ENCODE measurements around the gene MARCHF10.

MARCHF10 gene

GRCh38 chr17:62818526-62818925, 10.4 kb upstream of the MARCHF10 start:
- H3K79me2 ChIP-seq (ENCODE audit: insufficient read depth, low read length) = no peaks in the 10 kb centered on the region
- H3K4me3 ChIP-seq (ENCODE audit: low read length, poor library complexity, severe bottlenecking) = no peak overlapping the region
- H3K9me3 ChIP-seq (ENCODE audit: insufficient read depth, low read depth, low read length) = no peaks in the 10 kb centered on the region
- no peaks in the 10 kb centered on the region for H3K36me3 ChIP-seq (ENCODE audit: insufficient read depth, low read length)
- no peak overlapping the region for H2AFZ ChIP-seq (ENCODE audit: low read length)
- peaks cover 6% of the 10 kb centered on the region for H3K4me1 ChIP-seq (ENCODE audit: insufficient read depth, low read length, poor library complexity, severe bottlenecking)
- no peak overlapping the region for H3K9ac ChIP-seq (ENCODE audit: low read depth, low read length, poor library complexity, severe bottlenecking)
- no peaks in the 10 kb centered on the region for H3F3A ChIP-seq (ENCODE audit: low read depth)
- no peaks in the 10 kb centered on the region for H3K9me2 ChIP-seq (replicated peaks; ENCODE audit: low read depth, low read length)
- H4K20me1 ChIP-seq (ENCODE audit: insufficient read depth, low read length, poor library complexity, severe bottlenecking) = no peaks in the 10 kb centered on the region
- TF ChIP-seq CTCF (conservative IDR thresholded peaks at IDR 0.05; ENCODE audit: low read length) (no peak), EZH2phosphoT487 (IDR thresholded peaks at IDR 0.05; ENCODE audit: borderline replicate concordance) (no peak)
- H3K27me3 ChIP-seq (ENCODE audit: insufficient read depth, low read length, poor library complexity, severe bottlenecking) = no peaks in the 10 kb centered on the region
- H3K4me2 ChIP-seq (ENCODE audit: low read depth, low read length, poor library complexity, severe bottlenecking) = no peak overlapping the region

GRCh38 chr17:62816282-62816839, 8.2 kb upstream of the MARCHF10 start:
- no peaks in the 10 kb centered on the region for H3K79me2 ChIP-seq (ENCODE audit: insufficient read depth, low read length)
- no peak overlapping the region for H3K4me3 ChIP-seq (ENCODE audit: low read length, poor library complexity, severe bottlenecking)

GRCh38 chr17:62809656-62810055, 1.5 kb upstream of the MARCHF10 start:
- Histone ChIP-seq H2AFZ (ENCODE audit: low read length) (no peak overlapping the region), H3K36me3 (ENCODE audit: insufficient read depth, low read length) (no peaks in the 10 kb centered on the region), H4K20me1 (ENCODE audit: insufficient read depth, low read length, poor library complexity, severe bottlenecking) (no peaks in the 10 kb centered on the region), H3K79me2 (ENCODE audit: insufficient read depth, low read length) (no peaks in the 10 kb centered on the region), H3K9ac (ENCODE audit: low read depth, low read length, poor library complexity, severe bottlenecking) (no peak overlapping the region), H3K27me3 (ENCODE audit: insufficient read depth, low read length, poor library complexity, severe bottlenecking) (no peaks in the 10 kb centered on the region), H3K9me3 (ENCODE audit: insufficient read depth, low read depth, low read length) (no peaks in the 10 kb centered on the region), H3F3A (ENCODE audit: low read depth) (no peaks in the 10 kb centered on the region), H3K4me1 (ENCODE audit: insufficient read depth, low read length, poor library complexity, severe bottlenecking) (no peaks in the 10 kb centered on the region), H3K4me3 (ENCODE audit: low read length, poor library complexity, severe bottlenecking) (no peak overlapping the region), H3K4me2 (ENCODE audit: low read depth, low read length, poor library complexity, severe bottlenecking) (no peak overlapping the region), H3K9me2 (replicated peaks; ENCODE audit: low read depth, low read length) (no peaks in the 10 kb centered on the region)
- TF ChIP-seq EZH2phosphoT487 (IDR thresholded peaks at IDR 0.05; ENCODE audit: borderline replicate concordance) (no peak), CTCF (conservative IDR thresholded peaks at IDR 0.05; ENCODE audit: low read length) (no peak)

More at GRCh38 chr17:62816282-62816839, 8.2 kb upstream of the MARCHF10 start:
- no peaks in the 10 kb centered on the region for H3K9me3 ChIP-seq (ENCODE audit: insufficient read depth, low read depth, low read length)
- H3K27me3 ChIP-seq (ENCODE audit: insufficient read depth, low read length, poor library complexity, severe bottlenecking) = no peaks in the 10 kb centered on the region
- H2AFZ ChIP-seq (ENCODE audit: low read length) = no peak overlapping the region
- H3K36me3 ChIP-seq (ENCODE audit: insufficient read depth, low read length) = no peaks in the 10 kb centered on the region
- no peaks in the 10 kb centered on the region for H3K9me2 ChIP-seq (replicated peaks; ENCODE audit: low read depth, low read length)
- H4K20me1 ChIP-seq (ENCODE audit: insufficient read depth, low read length, poor library complexity, severe bottlenecking) = no peaks in the 10 kb centered on the region
- H3K4me2 ChIP-seq (ENCODE audit: low read depth, low read length, poor library complexity, severe bottlenecking) = no peak overlapping the region
- H3K9ac ChIP-seq (ENCODE audit: low read depth, low read length, poor library complexity, severe bottlenecking) = no peak overlapping the region
- no peak for TF ChIP-seq CTCF (conservative IDR thresholded peaks at IDR 0.05; ENCODE audit: low read length)
- no peak for TF ChIP-seq EZH2phosphoT487 (IDR thresholded peaks at IDR 0.05; ENCODE audit: borderline replicate concordance)
- no peaks in the 10 kb centered on the region for H3F3A ChIP-seq (ENCODE audit: low read depth)
- H3K4me1 ChIP-seq (ENCODE audit: insufficient read depth, low read length, poor library complexity, severe bottlenecking) = peaks cover 6% of the 10 kb centered on the region

Measured in Loucy (cell line).